Measurements from ENCODE around the gene SLC9A9.

The SLC9A9 gene

GRCh38 chr3:143859465-143860203, 11.4 kb upstream of the SLC9A9 start:
- no peak for DNase-seq (ENCODE audit: low read depth)
- H3K4me3 ChIP-seq (ENCODE audit: control insufficient read depth, low read depth, low read length): no peak overlapping the region
- TF ChIP-seq, protein P1, sequence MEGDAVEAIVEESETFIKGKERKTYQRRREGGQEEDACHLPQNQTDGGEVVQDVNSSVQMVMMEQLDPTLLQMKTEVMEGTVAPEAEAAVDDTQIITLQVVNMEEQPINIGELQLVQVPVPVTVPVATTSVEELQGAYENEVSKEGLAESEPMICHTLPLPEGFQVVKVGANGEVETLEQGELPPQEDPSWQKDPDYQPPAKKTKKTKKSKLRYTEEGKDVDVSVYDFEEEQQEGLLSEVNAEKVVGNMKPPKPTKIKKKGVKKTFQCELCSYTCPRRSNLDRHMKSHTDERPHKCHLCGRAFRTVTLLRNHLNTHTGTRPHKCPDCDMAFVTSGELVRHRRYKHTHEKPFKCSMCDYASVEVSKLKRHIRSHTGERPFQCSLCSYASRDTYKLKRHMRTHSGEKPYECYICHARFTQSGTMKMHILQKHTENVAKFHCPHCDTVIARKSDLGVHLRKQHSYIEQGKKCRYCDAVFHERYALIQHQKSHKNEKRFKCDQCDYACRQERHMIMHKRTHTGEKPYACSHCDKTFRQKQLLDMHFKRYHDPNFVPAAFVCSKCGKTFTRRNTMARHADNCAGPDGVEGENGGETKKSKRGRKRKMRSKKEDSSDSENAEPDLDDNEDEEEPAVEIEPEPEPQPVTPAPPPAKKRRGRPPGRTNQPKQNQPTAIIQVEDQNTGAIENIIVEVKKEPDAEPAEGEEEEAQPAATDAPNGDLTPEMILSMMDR (IDR thresholded peaks at IDR 0.05; ENCODE audit: control insufficient read depth, insufficient read depth, low read depth, low read length, missing control alignments): no peak

DNA sequence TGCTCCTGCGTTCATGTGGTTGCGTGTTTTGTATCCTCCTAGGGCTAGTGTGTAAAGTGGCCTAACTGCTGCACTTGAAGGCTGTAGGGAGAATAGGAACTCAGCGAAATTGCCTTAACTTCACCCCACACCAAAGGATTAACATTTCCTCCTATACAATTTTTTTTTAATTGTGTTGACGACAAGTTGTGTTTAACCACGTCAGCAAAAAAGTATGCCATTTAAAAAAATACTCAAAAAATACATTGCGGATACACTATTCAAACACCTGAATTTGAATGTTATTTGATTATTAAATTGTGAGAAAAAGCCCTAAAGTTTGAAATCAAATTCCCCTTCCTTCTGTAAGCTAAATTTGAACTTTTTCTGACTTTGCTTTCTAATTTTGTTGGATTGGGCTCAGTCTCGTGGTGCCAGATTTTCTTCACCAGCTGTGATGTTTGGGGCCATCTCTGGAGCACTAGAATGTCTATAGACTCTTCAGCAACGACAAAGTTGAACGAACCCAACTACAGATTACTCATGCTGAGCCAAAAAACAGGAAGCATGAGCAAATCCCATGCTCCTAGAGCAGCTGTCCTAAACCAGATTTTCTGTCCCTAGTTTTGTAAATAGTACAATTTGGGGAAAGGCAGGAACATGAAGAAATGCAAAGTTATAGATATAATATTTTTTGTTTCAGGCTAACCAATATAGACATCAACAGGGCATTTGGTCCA, 8.1 kb upstream of the SLC9A9 start:
- DNase-seq (ENCODE audit: low read depth): no peak
- TF ChIP-seq, protein P1 (IDR thresholded peaks at IDR 0.05; ENCODE audit: control insufficient read depth, insufficient read depth, low read depth, low read length, missing control alignments): no peak

DNA sequence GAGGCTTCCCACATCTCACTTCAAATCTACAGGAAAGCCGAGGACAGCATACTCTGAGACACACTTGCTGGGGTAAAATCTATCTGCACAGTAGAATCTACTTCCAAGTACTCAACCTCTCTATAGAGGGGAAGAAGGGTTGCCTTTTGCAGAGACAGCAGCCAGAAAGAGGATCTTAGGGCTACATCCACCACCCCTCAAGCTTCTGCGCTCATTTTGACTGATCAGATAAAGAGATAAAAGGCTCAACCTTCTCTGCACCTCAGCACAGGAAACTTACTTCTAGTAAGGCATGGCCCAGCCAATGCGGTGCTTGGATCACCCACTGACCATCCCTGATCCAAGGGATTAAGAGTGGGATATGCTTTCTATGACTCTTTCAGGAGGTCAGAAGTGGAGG, 6.9 kb upstream of the SLC9A9 start:
- H3K4me3 ChIP-seq (ENCODE audit: control insufficient read depth, low read depth, low read length): no peak overlapping the region
- no peak for DNase-seq (ENCODE audit: low read depth)
- TF ChIP-seq, protein P1 (IDR thresholded peaks at IDR 0.05; ENCODE audit: control insufficient read depth, insufficient read depth, low read depth, low read length, missing control alignments): no peak

More for the DNA sequence above, 8.1 kb upstream of the SLC9A9 start:
- H3K4me3 ChIP-seq (ENCODE audit: control insufficient read depth, low read depth, low read length): no peak overlapping the region

- DNase-seq (ENCODE audit: low read depth): no peak
- H3K4me3 ChIP-seq (ENCODE audit: control insufficient read depth, low read depth, low read length): no peak overlapping the region
- TF ChIP-seq, protein P1 (IDR thresholded peaks at IDR 0.05; ENCODE audit: control insufficient read depth, insufficient read depth, low read depth, low read length, missing control alignments): no peak
These were observed 3.2 kb upstream of the SLC9A9 start for GRCh38 chr3:143851331-143852017.

- TF ChIP-seq, protein P1 (IDR thresholded peaks at IDR 0.05; ENCODE audit: control insufficient read depth, insufficient read depth, low read depth, low read length, missing control alignments): no peak
- no peak overlapping the region for H3K4me3 ChIP-seq (ENCODE audit: control insufficient read depth, low read depth, low read length)
- no peak for DNase-seq (ENCODE audit: low read depth)
These were observed 2.6 kb upstream of the SLC9A9 start for GRCh38 chr3:143850877-143851276.

- TF ChIP-seq, protein P1 (IDR thresholded peaks at IDR 0.05; ENCODE audit: control insufficient read depth, insufficient read depth, low read depth, low read length, missing control alignments): no peak
- DNase-seq (ENCODE audit: low read depth): peak; percentile 84
- no peak overlapping the region for H3K4me3 ChIP-seq (ENCODE audit: control insufficient read depth, low read depth, low read length)
These were observed 1.7 kb upstream of the SLC9A9 start for GRCh38 chr3:143849854-143850549.

Data from AG09309 (cell line).